WERI-Rb-1 (cell line): ENCODE results near the gene ZNF566.

Experiments used
- DNase-seq: peaks from one replicate; pipeline ENCODE4 v3.0.0-alpha.2; 2020
- H3K27ac ChIP-seq: fragments of 250-450 bp; sonication (Bioruptor Pico); 2 replicates; pipeline ENCODE4 v1.5.1; 2020; ENCODE audit warnings: mild to moderate bottlenecking, moderate library complexity
- H3K27me3 ChIP-seq: fragments of 250-450 bp; sonication (Bioruptor Pico); 2 replicates; pipeline ENCODE4 v1.5.1; 2021; ENCODE audit warnings: mild to moderate bottlenecking, low read depth, moderate library complexity; ENCODE audit not compliant: insufficient read depth, severe bottlenecking
- H3K36me3 ChIP-seq: fragments of 250-450 bp; sonication (Bioruptor Pico); 2 replicates; pipeline ENCODE4 v1.5.1; 2020; ENCODE audit warnings: mild to moderate bottlenecking, moderate library complexity
- H3K4me3 ChIP-seq: 2 replicates; pipeline ENCODE4 v1.5.1; 2011; ENCODE audit warnings: low read depth, mild to moderate bottlenecking, control low read depth, low read length
- H3K9me3 ChIP-seq: fragments of 250-450 bp; sonication (Bioruptor Pico); 2 replicates; pipeline ENCODE4 v1.5.1; 2021; ENCODE audit warnings: mild to moderate bottlenecking, moderate library complexity; ENCODE audit not compliant: severe bottlenecking
- CTCF ChIP-seq: IDR thresholded peaks from 2 replicates; pipeline ENCODE4 v1.5.1; 2011; ENCODE audit warnings: low read depth, mild to moderate bottlenecking, control low read depth, inconsistent platforms, low read length

The ZNF566 gene

DNA sequence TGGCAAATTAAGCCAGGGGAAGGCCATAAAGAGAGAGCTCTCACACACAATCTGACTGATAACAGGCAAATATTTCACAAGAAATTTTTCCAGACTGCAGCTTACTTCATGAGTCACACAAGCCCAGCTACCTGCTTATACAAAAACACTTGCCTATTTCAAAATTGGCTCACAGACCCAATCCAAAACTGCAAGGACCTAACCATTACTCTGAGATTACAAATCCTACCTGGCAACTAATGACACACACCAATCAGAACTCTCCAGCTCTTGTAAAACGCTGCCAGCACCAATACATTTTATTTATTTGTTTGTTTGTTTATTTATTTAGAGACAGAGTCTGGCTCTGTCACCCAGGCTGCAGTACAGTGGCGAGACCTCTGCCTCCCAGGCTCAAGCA lies 52.8 kb downstream of the ZNF566 start:
- H3K36me3 ChIP-seq, result no peaks in the 10 kb centered on the region
- H3K27me3 ChIP-seq, result no peaks in the 10 kb centered on the region
- TF ChIP-seq CTCF, result no peak
- no peak overlapping the region for H3K27ac ChIP-seq
- no peak for DNase-seq
- H3K9me3 ChIP-seq, result peaks cover 8% of the 10 kb centered on the region
- no peak overlapping the region for H3K4me3 ChIP-seq

GRCh38 chr19:36423925-36424324 lies 65.4 kb downstream of the ZNF566 start:
- no peak for DNase-seq
- H3K9me3 ChIP-seq, result peaks cover 2% of the 10 kb centered on the region
- no peaks in the 10 kb centered on the region for H3K36me3 ChIP-seq
- H3K4me3 ChIP-seq, result no peak overlapping the region
- no peak for TF ChIP-seq CTCF
- no peak overlapping the region for H3K27ac ChIP-seq
- no peaks in the 10 kb centered on the region for H3K27me3 ChIP-seq

DNA sequence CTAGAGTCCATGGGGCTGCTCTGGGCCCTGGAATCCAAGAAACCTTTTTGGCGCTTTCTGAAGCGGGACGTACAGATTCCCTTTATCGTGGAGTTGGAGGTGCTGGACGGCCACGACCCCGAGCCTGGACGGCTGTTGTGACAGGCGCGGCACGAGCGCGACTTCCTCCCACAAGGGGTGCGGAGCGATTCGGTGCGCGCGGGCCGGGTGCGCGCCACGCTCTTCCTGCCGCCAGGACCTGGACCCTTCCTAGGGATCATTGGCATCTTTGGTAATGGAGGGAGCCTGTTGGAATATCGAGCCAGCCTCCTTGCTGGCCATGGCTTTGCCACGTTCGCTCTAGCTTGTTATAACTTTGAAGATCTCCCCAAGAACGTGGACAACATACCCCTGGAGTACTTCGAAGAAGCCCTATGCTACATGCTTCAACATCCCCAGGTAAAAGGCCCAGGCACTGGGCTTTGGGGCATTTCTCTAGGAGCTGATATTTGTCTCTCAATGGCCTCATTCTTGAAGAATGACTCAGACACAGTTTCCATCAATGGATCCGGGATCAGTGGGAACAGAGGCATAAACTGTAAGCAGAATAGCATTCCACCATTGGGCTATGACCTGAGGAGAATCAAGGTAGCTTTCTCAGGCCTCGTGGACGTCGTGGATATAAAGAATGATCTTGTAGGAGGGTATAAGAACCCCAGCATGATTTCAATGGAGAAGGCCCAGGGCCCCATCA lies 67.4 kb downstream of the ZNF566 start:
- no peaks in the 10 kb centered on the region; the same call in 1 of the 2 replicates for H3K36me3 ChIP-seq
- no peak for TF ChIP-seq CTCF
- H3K9me3 ChIP-seq, result peaks cover 2% of the 10 kb centered on the region
- no peaks in the 10 kb centered on the region for H3K27me3 ChIP-seq
- H3K27ac ChIP-seq, result peak overlapping the region; percentile 35; the same call in 1 of the 2 replicates
- H3K4me3 ChIP-seq, result peak overlapping the region; percentile 67
- DNase-seq, result no peak

DNA sequence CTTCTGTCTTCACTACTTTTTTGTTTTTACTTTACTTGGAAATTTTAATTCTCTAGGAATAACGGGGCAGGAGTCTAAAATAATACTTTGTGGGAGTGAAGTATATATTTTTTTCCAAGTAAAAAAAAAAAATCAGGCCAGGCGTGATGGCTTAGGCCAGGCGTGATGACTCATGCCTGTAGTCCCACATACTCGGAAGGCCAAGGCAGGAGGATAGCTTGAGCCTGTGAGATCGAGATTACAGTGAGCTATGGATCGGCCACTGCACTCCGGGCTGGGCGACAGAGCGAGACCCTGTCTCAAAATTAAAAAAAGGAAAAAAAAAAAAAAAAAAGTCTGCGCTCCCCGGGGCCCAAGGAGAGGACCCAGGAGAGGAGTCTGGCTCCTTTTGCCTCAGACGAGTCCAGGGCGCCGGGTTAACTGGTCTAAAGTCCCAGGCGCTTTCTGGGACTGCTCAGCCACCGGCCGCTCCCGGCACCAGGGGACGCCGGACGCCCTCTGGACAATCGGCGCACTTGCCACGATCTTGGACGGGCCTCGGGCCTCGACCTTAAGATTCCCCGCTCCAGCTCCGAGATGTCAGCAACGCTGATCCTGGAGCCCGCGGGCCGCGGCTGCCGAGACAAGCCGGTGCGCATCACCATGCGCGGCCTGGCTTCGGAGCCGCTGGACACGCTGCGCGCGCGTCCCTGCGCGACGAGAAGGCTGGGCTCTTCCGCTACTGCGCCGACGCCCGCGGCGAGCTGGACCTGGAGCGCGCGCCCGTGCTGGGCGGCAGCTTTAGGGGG lies 68.2 kb downstream of the ZNF566 start:
- Histone ChIP-seq H3K27ac (peak overlapping the region; percentile 35), H3K9me3 (peaks cover 2% of the 10 kb centered on the region), H3K27me3 (no peaks in the 10 kb centered on the region), H3K4me3 (peak overlapping the region; percentile 67), H3K36me3 (peaks cover 3% of the 10 kb centered on the region)
- no peak for TF ChIP-seq CTCF
- DNase-seq, result peak; percentile 53

GRCh38 chr19:36418287-36419001 lies 70.9 kb downstream of the ZNF566 start, which contains the start of gene ZFP82:
TSS of gene ZFP82 (minus strand) at chr19:36418644. CDS start at chr19:36409789, 8,855 bp downstream.
- Histone ChIP-seq H3K27me3 (no peaks in the 10 kb centered on the region), H3K4me3 (peak within 1 kb of the TSS; percentile 86), H3K27ac (peak within 1 kb of the TSS; percentile 92), H3K9me3 (peaks cover 2% of the 10 kb centered on the region), H3K36me3 (peaks cover 12% of the 10 kb centered on the region)
- no peak for TF ChIP-seq CTCF
- DNase-seq, result peak; percentile 87
